CD4-positive, alpha-beta T cell (primary cell): ENCODE data around the gene SFN. TPM values are rescaled to one million over a fixed set of nuclear protein-coding genes. Genes with fewer than 3 reads are reported as not detected.

Source experiments
- ATAC-seq: fragments of 200-7000 bp; cut with Tn5 transposase; one replicate; pipeline ENCODE4 v1.10.0; 2022; ENCODE audit warnings: mild to moderate bottlenecking; ENCODE audit not compliant: poor library complexity
- CTCF ChIA-PET: fragments of 350-600 bp; sonication (Branson Sonifier 250); formaldehyde crosslinking; loops from one replicate; lab custom pipeline; 2021; ENCODE audit warnings: antibody characterized with exemption, inconsistent platforms; lab: Charles Lee
- POLR2A ChIA-PET: fragments of 350-600 bp; sonication (Branson Sonifier 250); formaldehyde crosslinking; loops from one replicate; lab custom pipeline; 2021; ENCODE audit warnings: antibody characterized with exemption, inconsistent platforms; lab: Charles Lee
- DNase-seq, 14 experiments: peaks; one replicate each; pipeline ENCODE4 v3.0.0-alpha.2; 2013 to 2020; ENCODE audit warnings: mixed read lengths in 2 of 14
- H3K27ac ChIP-seq, 2 donors: one replicate each; pipeline versions ENCODE4 v1.5.1 to v1.7.0; 2013; ENCODE audit warnings: low read length in 2 of 2, low read depth in 1 of 2, mild to moderate bottlenecking in 1 of 2
- H3K27me3 ChIP-seq, 2 experiments: 1 replicate in 1 of 2; 2 replicates in 1 of 2; pipeline versions ENCODE4 v1.6.1 to v1.7.0; 2013; ENCODE audit warnings: low read length in 2 of 2, control low read depth in 1 of 2, mild to moderate bottlenecking in 1 of 2, moderate library complexity in 1 of 2; ENCODE audit not compliant: insufficient read depth in 2 of 2, control insufficient read depth in 1 of 2
- H3K36me3 ChIP-seq: one replicate; pipeline ENCODE4 v1.6.1; 2013; ENCODE audit warnings: low read length, control low read depth; ENCODE audit not compliant: insufficient read depth
- H3K4me1 ChIP-seq: one replicate; pipeline ENCODE4 v1.6.1; 2013; ENCODE audit warnings: low read length, control low read depth; ENCODE audit not compliant: insufficient read depth
- H3K4me3 ChIP-seq: one replicate; pipeline ENCODE4 v1.5.1; 2013; ENCODE audit warnings: mild to moderate bottlenecking, low read length, moderate library complexity
- H3K9me3 ChIP-seq, 2 experiments: 1 replicate in 1 of 2; 2 replicates in 1 of 2; pipeline versions ENCODE4 v1.6.1 to v1.7.0; 2013; ENCODE audit warnings: low read length in 2 of 2, mild to moderate bottlenecking in 2 of 2, control low read depth in 1 of 2, moderate library complexity in 1 of 2; ENCODE audit not compliant: control insufficient read depth in 1 of 2, insufficient read depth in 1 of 2
- H3K27ac Mint-ChIP-seq: one replicate; pipeline ENCODE4 v1.8.0; 2020; ENCODE audit warnings: mixed read lengths
- H3K27me3 Mint-ChIP-seq: one replicate; pipeline ENCODE4 v1.8.0; 2021; ENCODE audit warnings: mixed read lengths
- H3K36me3 Mint-ChIP-seq: one replicate; pipeline ENCODE4 v1.8.0; 2021; ENCODE audit warnings: low read depth, mixed read lengths
- H3K4me1 Mint-ChIP-seq: one replicate; pipeline ENCODE4 v1.8.0; 2021; ENCODE audit warnings: low read depth, mixed read lengths
- H3K4me3 Mint-ChIP-seq: one replicate; pipeline ENCODE4 v1.8.0; 2020; ENCODE audit warnings: mild to moderate bottlenecking, mixed read lengths
- H3K9me3 Mint-ChIP-seq: one replicate; pipeline ENCODE4 v1.8.0; 2020; ENCODE audit warnings: mixed read lengths
- intact Hi-C, 2 experiments: fragments of 100-400 bp; cut with DNase I in 1 of 2; cut with micrococcal nuclease in 1 of 2; formaldehyde crosslinking; loops; one replicate each; pipeline versions ENCODE4 v1.15.1 to v1.9.0; 2023 to 2025; cut with DNase I, micrococcal nuclease
- total RNA-seq, 174 experiments: library from RNA in 2 of 174; stranded (reverse) in 2 of 174; gene quantifications; one replicate each; pipeline ENCODE4 v1.2.3 and lab custom pipeline; 2021 to 2026
- TF ChIP-seq, protein P1 (sequence below): fragments of 200-600 bp; IDR thresholded peaks from one replicate; pipeline ENCODE4 v1.8.0; 2022; ENCODE audit warnings: antibody characterized with exemption, mild to moderate bottlenecking

Gene SFN
- total RNA-seq, 2 experiments from 2014 or later = 1.2 to 2.0 TPM

GRCh38 chr1:26828411-26828991, 34.4 kb upstream of the SFN start:
- H3K27ac Mint-ChIP-seq = peak overlapping the region; percentile 100
- no peaks in the 10 kb centered on the region for H3K27me3 Mint-ChIP-seq
- peak overlapping the region; percentile 94 for H3K4me3 Mint-ChIP-seq
- H3K4me1 Mint-ChIP-seq = peaks cover 81% of the 10 kb centered on the region
- H3K36me3 Mint-ChIP-seq = peaks cover 47% of the 10 kb centered on the region
- Histone ChIP-seq H3K36me3 (peaks cover 28% of the 10 kb centered on the region), H3K27ac (peak overlapping the region; percentile 11 to 49), H3K4me3 (peak overlapping the region; percentile 21), H3K9me3 (no peaks in the 10 kb centered on the region), H3K4me1 (peaks cover 83% of the 10 kb centered on the region), H3K27me3 (no peaks in the 10 kb centered on the region)
- ChIA-PET POLR2A (interaction anchor here (0.9 to 1.4 kb wide), 3 partner anchors 19 to 62 kb away, joined by 3 to 4 read pairs (median 3); partner anchors contain the start of gene GPN2), CTCF (interaction anchor here (0.5 to 3.0 kb wide), 2 partner anchors 16 to 18 kb away, joined by 3 to 12 read pairs; no protein-coding TSS in a partner anchor)
- intact Hi-C loops = no loop called here
- no peak for ATAC-seq
- no peaks in the 10 kb centered on the region for H3K9me3 Mint-ChIP-seq
- TF ChIP-seq, protein P1, sequence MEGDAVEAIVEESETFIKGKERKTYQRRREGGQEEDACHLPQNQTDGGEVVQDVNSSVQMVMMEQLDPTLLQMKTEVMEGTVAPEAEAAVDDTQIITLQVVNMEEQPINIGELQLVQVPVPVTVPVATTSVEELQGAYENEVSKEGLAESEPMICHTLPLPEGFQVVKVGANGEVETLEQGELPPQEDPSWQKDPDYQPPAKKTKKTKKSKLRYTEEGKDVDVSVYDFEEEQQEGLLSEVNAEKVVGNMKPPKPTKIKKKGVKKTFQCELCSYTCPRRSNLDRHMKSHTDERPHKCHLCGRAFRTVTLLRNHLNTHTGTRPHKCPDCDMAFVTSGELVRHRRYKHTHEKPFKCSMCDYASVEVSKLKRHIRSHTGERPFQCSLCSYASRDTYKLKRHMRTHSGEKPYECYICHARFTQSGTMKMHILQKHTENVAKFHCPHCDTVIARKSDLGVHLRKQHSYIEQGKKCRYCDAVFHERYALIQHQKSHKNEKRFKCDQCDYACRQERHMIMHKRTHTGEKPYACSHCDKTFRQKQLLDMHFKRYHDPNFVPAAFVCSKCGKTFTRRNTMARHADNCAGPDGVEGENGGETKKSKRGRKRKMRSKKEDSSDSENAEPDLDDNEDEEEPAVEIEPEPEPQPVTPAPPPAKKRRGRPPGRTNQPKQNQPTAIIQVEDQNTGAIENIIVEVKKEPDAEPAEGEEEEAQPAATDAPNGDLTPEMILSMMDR = no peak
- DNase-seq = peak in 3 of 14 experiments; percentile 42 to 68 (median 67)

DNA sequence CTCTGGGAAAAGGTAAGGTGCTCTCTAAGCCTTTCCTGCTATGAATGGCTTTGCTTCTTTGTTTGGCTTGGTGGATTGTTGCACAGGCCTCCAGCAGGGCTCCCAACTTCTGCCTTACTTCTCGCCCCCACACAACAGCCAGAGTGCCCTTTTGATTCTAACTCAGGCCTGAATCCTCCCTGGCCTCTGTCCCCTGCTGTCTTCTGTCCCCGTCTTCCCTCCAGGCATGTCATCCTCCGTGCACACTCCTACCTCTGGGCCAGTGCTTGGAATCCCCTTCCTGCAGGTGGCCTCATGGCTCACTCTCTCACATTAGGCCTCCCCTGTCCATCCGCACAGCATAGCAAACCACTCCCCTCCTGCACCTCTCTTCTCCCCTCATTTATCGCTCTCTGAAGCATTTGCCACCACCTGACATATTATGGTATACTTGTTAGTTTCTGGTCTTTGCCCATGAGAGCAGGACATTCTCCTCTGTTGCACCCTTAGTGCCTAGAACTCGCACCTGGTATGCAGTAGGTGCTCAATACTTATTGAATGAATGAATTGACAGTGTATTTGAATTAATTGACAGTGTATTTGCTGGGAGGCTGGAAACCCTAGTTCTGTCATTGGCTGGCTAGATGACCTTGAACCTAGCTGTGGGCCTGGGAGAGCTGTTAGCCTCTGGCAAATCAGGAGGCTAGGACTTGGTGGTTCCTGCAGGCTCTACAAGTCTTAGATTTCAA, 33.6 kb upstream of the SFN start:
- H3K9me3 Mint-ChIP-seq = no peaks in the 10 kb centered on the region
- H3K4me3 ChIP-seq = peak overlapping the region; percentile 21
- no peaks in the 10 kb centered on the region for H3K27me3 Mint-ChIP-seq
- ATAC-seq = no peak
- H3K4me1 Mint-ChIP-seq = peaks cover 90% of the 10 kb centered on the region
- H3K9me3 ChIP-seq = no peaks in the 10 kb centered on the region
- no peak for DNase-seq
- peak overlapping the region; percentile 100 for H3K27ac Mint-ChIP-seq
- peaks cover 55% of the 10 kb centered on the region for H3K36me3 Mint-ChIP-seq
- ChIA-PET POLR2A (interaction anchor here (1.4 kb wide), 1 partner anchor 61 kb away, joined by 3 read pairs; the partner anchor contains the start of gene GPN2), CTCF (interaction anchor here (1.2 to 3.0 kb wide), 2 partner anchors 19 to 41 kb away, joined by 3 to 12 read pairs; no protein-coding TSS in a partner anchor)
- TF ChIP-seq, protein P1 = no peak
- peak overlapping the region; percentile 49 to 62 for H3K27ac ChIP-seq
- H3K27me3 ChIP-seq = no peaks in the 10 kb centered on the region
- H3K4me1 ChIP-seq = peaks cover 88% of the 10 kb centered on the region
- intact Hi-C loops = no loop called here
- peak overlapping the region; percentile 94 for H3K4me3 Mint-ChIP-seq
- peaks cover 33% of the 10 kb centered on the region for H3K36me3 ChIP-seq

DNA sequence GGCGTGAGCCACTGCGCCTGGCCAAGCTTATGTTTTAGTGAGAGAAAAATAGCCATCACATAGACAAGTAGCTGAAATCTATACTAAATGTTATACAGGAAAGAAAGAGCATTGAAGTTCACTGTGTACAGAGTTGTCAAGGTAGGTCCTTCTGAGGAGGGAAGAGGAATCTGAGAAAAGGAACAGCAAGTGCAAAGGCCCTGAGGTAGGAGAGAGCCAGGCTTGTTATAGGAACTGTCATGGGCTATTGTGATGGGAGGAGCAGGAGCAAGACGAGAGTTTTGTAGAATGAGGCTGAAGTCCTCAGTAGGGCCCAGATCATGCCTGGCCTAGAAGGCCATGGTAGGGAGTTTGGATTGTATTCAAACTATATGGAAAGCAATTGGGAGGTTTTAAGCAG, 31.9 kb upstream of the SFN start:
- CTCF ChIA-PET = interaction anchor here (1.0 to 3.0 kb wide), 3 partner anchors 10 to 21 kb away, joined by 4 to 12 read pairs (median 8); no protein-coding TSS in a partner anchor
- ATAC-seq (no peak), DNase-seq (no peak)
- H3K9me3 ChIP-seq = no peaks in the 10 kb centered on the region
- no peak overlapping the region for H3K4me3 ChIP-seq
- peak overlapping the region; percentile 43 for H3K4me3 Mint-ChIP-seq
- H3K36me3 Mint-ChIP-seq = peaks cover 67% of the 10 kb centered on the region
- H3K27me3 ChIP-seq = no peaks in the 10 kb centered on the region
- TF ChIP-seq, protein P1 = no peak
- peak overlapping the region; percentile 100 for H3K27ac Mint-ChIP-seq
- POLR2A ChIA-PET = interaction anchor here (1.0 to 1.5 kb wide), 2 partner anchors 10 to 19 kb away, joined by 3 to 7 read pairs; no protein-coding TSS in a partner anchor
- H3K27me3 Mint-ChIP-seq = no peaks in the 10 kb centered on the region
- H3K9me3 Mint-ChIP-seq = no peaks in the 10 kb centered on the region
- peak overlapping the region; percentile 96 to 97 for H3K27ac ChIP-seq
- intact Hi-C loops = loop anchor here in 1 of 2 experiments (5.0 kb wide), 1 partner anchor 36 kb away; no protein-coding TSS in a partner anchor
- H3K4me1 ChIP-seq = peaks cover 83% of the 10 kb centered on the region
- peaks cover 49% of the 10 kb centered on the region for H3K36me3 ChIP-seq
- peaks cover 83% of the 10 kb centered on the region for H3K4me1 Mint-ChIP-seq
